HG03520 (cell line): ENCODE results near the gene PTPN22.
"Not testable (repeated sequence)": the region's sequence is repeated elsewhere in the genome, so short reads cannot be mapped to it uniquely, and the experiment has no call there.

Source experiments
- ATAC-seq: cut with Tn5 transposase; IDR thresholded peaks from one replicate; pipeline ENCODE4 v1.9.1; 2021; ENCODE audit warnings: mild to moderate bottlenecking, moderate library complexity; ENCODE audit not compliant: unreplicated experiment

PTPN22 gene

DNA sequence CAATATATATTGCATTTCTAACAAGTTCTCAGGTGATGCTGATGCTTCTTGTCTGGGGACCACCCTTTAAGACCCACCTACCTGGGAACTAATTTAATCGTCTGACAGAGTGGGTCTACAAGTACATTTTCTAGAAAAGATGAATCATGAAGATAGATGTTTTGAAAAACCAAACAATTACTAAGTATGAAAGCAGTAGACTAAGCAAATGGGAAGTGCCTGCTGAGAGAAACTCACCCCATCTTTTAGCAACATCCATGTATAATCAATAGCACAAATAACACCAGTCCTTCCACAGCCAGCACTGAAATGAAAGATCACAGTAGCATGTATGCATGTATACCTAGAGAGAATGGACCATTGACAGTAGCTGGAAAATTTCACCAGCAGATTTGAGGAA lies 17.3 kb downstream of the PTPN22 start:
- no peak for ATAC-seq

DNA sequence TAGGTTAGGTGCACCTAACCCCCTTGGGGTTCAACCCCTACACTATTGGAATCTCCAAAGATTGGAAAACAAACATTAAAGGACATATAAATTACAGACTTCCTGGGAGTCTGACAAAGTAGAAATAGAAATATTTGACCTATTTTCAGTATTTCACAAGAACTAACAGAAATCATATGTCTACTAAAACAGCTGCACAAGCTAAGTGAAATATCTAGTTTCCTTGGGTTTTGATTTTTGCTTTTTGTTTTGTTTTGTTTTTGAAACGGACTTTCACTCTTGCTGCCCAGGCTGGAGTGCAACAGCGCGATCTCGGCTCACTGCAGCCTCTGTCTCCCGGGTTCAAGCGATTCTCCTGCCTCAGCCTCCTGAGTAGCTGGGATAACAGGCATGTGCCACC lies 18.8 kb downstream of the PTPN22 start:
- ATAC-seq: not testable (repeated sequence)

DNA sequence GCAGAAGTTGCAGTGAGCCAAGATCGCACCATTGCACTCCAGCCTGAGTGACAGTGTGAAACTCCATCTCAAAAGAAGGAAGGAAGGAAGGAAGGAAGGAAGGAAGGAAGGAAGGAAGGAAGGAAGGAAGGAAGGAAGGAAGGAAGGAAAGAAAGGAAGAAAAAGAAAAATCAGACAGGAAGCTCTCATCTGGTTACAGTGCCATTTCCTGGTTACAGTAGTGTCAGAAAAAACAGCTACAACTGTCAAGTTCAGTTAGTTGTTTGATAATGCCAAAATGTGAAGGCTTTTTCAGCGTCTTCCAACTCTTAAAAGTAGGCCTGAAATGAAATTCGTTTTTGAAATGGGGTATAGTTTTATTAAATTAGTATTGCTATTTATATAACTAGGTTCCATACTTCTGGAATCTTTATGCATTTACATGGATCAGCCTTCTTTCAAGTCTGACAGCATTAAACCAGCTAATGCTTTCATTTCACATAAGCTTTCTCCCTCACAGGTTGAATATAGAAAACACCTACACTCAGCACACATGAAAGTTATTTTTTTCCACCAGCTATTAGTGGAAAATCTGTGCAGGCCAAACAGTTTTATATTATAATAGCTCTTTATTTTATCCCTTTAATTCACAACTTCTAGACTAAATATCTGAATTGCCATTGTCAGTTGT lies 21.2 kb downstream of the PTPN22 start:
- ATAC-seq: no peak

DNA sequence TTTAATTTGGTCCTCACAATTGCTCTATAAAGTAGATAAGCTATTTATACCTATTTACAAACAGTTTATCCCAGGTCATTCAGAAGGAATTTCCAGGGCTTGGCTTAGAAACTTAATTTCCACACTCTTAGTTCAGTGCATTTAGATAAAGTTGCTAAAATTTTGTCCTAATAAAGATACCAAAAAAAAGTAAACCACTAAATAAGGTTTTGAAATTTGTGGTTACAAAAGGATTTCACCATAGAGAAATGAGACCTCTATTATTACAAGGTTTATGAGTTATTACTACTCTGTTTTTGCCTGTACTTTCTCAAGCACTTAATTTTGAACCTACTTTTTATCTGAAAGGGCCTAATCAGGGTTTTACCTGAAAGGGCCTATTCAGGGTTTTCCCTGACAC lies 22.4 kb downstream of the PTPN22 start:
- ATAC-seq: no peak

DNA sequence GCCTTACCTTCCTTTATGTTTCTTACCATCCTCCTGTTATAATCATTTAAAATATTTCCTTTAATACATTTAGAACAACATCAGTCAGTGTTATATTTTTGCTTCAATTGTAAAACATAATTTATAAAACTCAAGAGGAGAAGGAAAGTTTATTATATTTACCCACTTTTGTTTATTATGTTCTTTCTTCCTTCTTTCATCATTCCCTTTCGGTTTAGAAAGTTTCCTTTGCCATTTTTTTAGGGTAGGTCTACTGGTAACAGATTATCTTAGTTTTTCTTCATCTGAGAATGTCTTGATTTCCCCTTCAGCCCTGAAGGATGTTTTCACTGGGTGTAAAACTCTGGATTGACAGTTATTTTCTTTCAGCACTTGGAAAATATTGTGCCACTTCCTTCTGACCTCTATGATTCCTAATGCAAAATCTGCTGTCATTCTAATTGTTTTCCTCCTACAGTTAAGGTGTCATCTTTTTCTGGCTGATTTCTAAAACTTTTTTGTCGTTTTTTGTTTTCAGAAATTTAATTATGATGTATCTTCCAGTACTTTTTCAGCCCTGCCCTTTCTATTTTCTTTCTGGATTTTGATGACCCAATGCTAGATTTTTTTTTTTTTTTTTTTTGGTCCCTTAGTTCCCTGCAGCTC lies 25.0 kb downstream of the PTPN22 start:
- no peak for ATAC-seq

DNA sequence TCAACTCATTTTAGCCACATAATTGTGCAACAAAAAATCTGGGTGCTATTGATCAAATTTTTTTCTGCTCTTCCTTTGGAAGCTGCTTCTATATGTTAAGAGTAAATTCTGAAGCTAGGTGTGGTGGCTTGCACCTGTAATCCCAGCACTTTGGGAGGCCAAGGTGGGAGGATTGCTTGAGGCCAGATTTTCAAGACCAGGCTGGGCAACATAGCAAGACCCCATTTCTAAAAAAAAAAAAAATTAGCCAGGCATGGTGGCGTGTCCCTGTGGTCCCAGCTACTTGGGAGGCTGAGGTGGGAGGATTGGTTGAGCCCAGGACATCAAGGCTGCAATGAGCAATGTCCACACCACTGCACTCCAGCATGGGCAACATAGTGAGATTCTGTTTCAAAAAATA lies 35.0 kb downstream of the PTPN22 start:
- ATAC-seq: no peak

DNA sequence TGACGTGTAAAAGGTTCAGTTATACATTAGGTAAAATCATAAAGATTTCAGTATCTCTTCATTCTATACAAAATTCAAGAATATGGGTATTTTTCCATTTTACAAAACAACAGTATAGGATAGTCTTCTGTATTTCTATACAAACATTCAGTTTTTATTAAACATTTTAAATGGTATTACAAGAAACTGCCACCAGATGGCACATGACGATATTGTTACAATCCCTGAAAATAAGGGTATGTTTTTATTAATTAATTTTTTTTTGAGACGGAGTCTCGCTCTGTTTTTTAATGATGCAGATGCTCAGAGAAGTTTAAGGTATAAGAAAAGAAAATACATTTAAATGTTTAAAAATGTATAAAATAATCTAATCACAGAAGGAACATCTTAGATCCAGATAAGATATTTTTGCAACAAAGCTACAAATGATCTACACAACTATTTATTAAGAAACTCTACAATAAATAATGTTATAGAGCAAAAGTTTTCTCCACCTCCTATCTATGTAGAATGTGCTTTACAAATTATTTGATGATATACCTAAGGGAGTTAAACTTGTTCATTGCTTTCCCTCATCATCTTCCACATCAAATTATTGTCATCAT lies 35.7 kb downstream of the PTPN22 start:
- ATAC-seq: no peak

DNA sequence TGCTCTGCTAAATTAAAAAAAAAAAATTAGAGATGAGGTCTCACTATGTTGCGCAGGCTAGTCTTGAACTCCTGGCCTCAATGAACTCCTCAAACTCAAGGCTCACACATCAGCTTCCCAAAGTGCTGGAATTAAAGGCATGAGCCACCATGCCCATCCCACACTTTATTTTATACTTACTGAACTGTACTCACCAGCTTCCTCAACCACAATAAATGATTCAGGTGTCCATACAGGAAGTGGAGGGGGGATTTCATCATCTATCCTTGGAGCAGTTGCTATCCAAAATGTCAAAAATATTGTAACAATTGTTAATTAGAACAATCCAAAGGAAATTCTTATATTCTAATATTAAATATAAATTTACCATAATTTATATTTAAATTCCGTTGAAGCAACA lies 36.8 kb downstream of the PTPN22 start:
- no peak for ATAC-seq

DNA sequence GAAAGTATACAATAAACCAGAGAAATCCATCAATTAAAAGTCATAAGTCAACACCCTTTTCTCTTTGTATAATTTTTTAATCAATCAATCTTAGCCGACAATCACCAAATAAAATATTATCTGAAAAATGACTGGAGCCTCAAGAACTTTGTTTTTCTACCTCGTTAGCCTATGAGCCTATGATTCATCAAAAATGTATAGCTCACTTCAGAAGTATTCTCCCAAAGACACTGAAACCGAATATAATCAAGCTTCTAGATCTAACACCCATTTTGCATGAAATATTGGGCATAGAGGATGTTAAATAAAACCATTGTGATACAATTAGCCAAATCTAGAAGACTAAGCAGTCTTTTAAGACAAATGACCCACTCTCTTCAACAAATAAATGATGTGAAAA lies 41.5 kb downstream of the PTPN22 start:
- no peak for ATAC-seq

DNA sequence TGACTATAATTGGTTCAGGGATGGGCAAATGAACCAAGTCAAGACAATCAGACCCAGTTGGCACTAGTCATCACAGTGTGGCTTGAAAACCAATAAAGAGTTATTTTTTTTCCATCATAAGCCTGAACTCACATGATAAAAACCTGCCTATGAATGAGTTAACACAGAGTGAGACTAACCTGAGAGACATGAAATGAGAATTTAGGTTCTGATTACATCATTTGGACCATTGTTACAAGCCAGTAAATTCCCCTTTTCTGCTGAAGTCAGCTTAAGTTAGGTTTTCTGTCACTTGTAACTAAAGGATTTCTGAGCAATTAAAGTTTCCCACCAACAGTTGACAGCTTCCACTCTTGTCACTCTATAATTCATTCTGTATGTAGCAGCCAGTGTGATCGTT lies 49.6 kb downstream of the PTPN22 start:
- no peak for ATAC-seq

DNA sequence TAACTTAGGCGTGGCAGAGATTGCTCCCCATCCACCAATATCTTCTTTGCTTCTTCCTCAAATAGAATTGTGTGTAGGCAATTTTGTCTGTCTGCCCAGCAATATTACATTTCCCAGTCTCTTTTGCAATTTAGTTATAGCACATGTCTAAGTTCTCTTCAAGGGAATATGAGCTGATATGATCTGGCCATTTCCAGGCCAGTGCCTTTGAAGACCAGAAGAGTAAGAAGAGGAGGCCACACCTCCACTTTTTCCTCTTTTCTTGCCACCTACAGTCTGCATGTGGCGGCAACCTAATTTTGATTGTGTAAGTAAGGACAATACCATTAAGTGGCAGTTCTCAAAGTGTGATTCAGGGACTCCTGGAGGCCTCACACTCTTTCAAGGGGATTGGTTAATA lies 52.9 kb downstream of the PTPN22 start:
- ATAC-seq: no peak

DNA sequence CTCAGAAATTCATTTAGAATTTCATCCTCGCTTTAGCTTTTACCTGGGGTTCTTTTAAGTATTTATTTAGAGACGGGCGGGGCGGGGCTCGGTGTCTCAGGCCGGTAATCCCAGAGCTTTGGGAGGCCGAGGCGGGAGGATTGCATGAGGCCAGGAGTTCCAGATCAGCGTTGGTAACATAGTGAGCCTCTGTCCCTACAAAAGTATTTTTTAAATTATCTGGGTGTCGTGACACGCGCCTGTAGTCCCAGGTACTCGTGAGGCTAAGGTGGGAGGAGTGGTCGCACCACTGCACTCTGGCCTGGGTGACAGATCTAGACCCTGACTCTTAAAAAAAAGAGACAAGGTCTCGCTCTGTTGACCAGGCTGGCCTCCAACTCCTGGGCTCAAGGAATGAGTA lies 58.3 kb downstream of the PTPN22 start:
- ATAC-seq: no peak

DNA sequence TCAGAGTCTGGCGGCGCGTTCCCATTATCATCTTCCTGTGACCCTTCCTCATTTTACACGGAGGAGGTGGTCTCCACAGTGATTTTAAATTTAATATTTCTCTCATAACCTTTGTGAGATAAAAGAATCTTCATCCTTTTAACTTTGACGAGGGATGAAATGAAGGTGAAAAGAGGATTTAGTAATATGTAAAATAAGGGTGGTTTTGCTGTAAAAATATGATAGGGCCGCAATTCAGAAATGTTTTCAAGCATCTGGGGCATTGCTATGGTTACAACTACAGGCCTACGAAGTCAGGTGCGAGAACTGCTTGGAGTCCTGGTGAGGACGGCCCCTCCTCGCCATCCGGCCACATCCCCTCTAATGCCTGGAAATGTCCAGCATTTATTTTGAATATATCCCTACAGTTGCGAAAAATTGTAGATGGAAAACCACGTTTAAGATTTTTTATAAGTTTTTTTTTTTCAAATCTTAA lies 58.8 kb downstream of the PTPN22 start:
- no peak for ATAC-seq

DNA sequence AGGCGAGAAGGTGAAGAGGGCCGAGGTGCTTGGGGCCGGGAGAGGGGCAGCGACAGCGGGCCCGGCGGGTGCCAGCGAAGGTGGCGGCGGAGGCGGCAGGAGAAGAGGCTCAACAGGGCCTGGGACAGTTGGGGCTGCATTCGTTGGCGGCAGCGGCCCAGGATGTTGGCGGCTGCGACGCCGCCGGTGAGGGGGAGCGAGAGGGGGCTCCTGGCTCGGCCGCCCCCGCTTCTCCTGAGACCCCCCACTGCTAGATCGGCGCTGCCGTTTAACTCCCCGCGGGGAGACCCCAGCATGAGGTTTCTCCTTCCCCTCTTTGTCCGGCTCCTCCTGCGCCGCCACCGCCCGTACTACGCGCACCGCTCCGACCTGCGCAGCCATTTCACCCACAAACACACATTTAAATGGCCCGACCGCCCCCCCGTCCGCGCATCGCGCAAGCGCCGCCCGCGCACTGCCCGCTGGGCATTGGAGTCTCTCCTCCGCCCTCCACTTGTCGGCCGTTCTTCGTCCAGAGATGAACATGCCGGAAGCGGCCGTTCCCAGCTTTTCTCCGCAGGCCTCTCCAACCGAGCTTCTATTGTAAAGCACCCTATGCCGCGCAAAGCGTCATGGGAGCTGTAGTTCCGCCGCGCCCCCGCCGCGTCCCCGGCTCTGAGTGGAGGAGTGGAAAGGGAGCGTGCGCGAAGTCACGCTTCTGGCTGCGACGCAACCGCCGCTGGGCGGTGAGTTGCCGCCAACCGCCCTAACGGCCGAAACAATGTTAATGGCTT lies 59.4 kb downstream of the PTPN22 start, which contains the start of gene RSBN1:
RSBN1 (minus strand) TSS at position 589 of the 773 bp plus-strand sequence; CDS start at position 525, 64 bp downstream.
- peak; percentile 90 for ATAC-seq

DNA sequence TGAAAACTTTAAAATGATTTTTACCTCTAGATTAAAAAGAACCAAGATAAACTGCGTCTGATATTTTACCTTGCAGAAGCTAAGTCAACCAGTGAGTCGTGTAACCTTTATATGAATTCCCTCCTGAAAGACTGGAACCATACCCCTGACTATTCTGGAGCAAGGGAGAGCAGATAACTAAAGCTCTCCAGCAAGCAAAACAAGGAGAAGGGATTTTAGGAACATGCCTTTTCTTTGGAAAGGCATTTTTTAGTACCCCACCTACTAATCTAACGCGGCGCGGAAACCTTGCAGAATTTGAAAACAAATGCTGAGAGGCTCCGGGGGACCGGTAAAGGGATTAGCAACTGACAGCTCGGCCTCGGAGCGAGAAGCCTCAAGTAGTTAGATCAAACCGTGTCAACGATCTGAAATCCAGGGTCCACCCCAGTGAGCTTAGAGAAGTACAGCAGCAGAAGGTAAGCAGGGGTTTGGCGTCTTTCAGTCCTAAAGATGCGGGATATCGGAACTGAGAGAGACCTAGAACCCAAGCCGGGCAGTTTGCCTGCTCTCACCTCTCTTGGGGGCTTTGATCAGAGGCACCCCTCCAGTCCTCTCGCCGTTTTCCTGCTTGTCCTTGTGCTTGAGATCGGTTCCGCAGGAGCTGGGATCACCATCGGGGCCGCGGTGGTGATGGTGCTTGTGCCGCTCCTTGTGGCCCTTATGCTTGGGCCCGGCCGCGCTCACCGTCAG lies 60.2 kb downstream of the PTPN22 start:
- ATAC-seq: no peak

DNA sequence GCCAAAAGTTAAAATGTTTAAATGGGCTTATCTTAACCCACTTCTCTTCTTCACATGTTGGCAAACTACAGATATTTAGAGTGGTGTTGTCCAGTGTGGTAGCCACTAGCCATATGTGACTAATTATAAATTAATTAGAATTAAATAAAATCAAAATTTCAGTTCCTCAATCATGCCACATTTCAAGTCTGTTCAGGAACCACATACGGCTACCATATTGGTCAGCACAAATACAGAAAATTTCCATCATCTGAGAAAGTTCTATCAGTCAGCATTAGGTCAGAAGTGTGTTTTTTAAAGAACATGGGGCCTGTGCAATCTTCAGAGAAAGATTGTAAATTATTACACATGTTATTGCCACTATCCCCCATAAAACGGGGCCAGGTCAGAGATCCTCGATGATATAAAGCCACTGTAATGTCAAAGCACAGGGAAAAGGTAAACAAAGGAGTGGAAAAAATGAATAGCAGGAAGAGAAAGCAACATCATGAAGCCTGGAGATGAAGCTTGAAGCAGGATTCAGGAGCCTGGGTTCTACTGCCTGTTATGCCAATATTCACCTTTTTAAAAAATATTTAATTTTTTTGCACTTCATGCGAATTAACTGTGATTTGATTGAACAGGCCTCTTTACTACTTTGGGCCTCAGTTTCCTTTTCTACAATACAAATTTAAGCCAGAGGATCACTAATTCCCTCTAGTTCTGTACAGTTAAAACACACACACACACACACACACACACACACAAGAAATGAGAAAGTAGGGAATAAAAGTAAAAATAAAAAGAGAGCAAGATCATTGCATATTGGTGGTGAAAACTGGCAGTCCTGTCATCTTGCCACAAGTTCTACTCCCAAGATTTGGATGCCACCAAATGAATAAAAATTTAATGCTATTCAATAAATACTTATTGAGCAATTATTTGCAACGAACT lies 61.6 kb downstream of the PTPN22 start:
- ATAC-seq: no peak

DNA sequence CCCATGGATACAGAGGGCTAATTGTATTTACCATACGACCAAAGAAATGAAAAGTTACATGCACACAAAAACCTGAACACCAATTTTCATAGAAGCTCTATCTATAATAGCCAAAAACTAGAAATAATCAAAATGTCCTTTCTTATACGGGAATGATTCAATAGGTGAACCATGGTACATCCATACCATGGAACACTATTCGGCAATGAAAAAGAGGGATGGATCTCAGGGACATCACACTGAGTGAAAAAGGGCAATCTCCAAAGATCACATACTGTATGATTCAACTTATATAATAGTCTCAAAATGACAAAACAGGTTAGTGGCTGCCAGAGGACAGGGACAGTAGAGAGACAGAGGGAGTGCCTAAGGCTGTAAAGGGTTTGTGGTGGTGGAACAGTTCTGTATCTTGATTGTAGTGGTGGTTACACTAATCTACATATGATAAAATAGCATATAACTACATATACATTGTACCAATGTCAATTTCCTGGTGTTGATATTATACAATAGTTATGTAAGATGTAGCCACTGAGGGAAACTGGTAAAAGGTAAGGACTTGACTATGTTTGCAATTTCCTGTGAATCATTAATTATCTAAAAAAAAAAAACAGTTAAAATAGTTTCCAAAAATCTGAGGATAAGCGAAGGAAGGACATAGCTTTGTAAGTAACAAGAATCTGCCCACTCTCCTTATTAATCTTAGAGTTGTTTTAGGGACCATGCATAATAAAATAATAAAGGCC lies 62.9 kb downstream of the PTPN22 start:
- ATAC-seq: no peak

DNA sequence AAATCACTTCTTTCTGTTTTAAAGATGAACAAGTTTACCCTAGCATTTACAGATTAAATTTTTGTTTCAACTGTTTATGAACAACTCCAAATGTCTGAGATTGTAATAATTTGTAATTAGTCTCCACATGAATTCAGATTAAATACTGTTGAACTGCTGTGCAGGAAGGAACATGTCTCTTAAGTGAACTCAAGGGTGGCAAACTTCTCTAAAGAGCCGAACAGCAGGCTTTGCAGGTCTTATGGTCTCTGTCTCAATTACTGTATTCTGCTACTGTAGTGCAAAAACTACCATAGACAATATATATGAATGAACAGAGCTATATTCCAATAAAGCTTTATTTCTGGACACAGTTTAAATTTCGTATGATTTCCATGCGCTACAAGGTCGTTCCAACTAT lies 65.9 kb downstream of the PTPN22 start:
- ATAC-seq: no peak

DNA sequence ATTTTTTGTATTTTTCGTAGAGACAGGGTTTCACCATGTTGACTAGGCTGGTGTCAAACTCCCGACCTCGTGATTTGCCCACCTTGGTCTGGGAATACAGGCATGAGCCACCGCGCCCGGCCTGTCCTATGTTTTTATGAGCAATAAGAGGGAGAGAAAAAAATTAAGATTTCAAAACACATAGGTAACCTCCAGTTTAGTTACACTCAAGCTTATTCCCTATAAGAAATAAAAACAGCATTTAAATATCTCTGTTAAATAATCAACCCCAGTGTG lies 66.3 kb downstream of the PTPN22 start:
- no peak for ATAC-seq
